MM.1S (cell line): Measurements from ENCODE around the gene KIF17.

Source experiments
- DNase-seq: peaks from one replicate; pipeline ENCODE4 v3.0.0-alpha.2; 2015
- H2AFZ ChIP-seq: fragments of 300-600 bp; sonication (generic); 2 replicates; pipeline ENCODE4 v1.6.0; 2016; ENCODE audit warnings: antibody characterized with exemption, low read length
- H3F3A ChIP-seq: fragments of 300-600 bp; sonication (generic); 2 replicates; pipeline ENCODE4 v1.6.1; 2016; ENCODE audit warnings: mild to moderate bottlenecking, antibody characterized with exemption, low read length, moderate library complexity, mixed read lengths; ENCODE audit not compliant: insufficient read depth
- H3K27ac ChIP-seq: fragments of 300-600 bp; sonication (generic); 2 replicates; pipeline ENCODE4 v1.5.1; 2016; ENCODE audit warnings: mild to moderate bottlenecking, low read length
- H3K27me3 ChIP-seq: fragments of 300-600 bp; sonication (generic); replicated peaks from 2 replicates; pipeline ENCODE4 v1.6.0; 2016; ENCODE audit warnings: low read length; ENCODE audit not compliant: insufficient read depth
- H3K36me3 ChIP-seq: fragments of 300-600 bp; sonication (generic); replicated peaks from 2 replicates; pipeline ENCODE4 v1.6.1; 2016; ENCODE audit warnings: mild to moderate bottlenecking, low read length, mixed read lengths; ENCODE audit not compliant: insufficient read depth
- H3K4me1 ChIP-seq: fragments of 300-600 bp; sonication (generic); 2 replicates; pipeline ENCODE4 v1.6.1; 2016; ENCODE audit warnings: low read length, mixed read lengths
- H3K4me2 ChIP-seq: fragments of 300-600 bp; sonication (generic); 2 replicates; pipeline ENCODE4 v1.6.0; 2016; ENCODE audit warnings: low read depth, low read length
- H3K4me3 ChIP-seq: fragments of 300-600 bp; sonication (generic); 2 replicates; pipeline ENCODE4 v1.5.1; 2016; ENCODE audit warnings: low read length, mixed read lengths
- H3K79me2 ChIP-seq: fragments of 300-600 bp; sonication (generic); 2 replicates; pipeline ENCODE4 v1.6.1; 2016; ENCODE audit warnings: mixed run types, low read length, mixed read lengths
- H3K9ac ChIP-seq: fragments of 300-600 bp; sonication (generic); 2 replicates; pipeline ENCODE4 v1.6.1; 2016; ENCODE audit warnings: low read length, mixed read lengths
- H3K9me2 ChIP-seq: fragments of 300-600 bp; sonication (generic); replicated peaks from 2 replicates; pipeline ENCODE4 v1.6.1; 2016; ENCODE audit warnings: mild to moderate bottlenecking, low read length, mixed read lengths; ENCODE audit not compliant: insufficient read depth
- H3K9me3 ChIP-seq: fragments of 300-600 bp; sonication (generic); replicated peaks from 2 replicates; pipeline ENCODE4 v1.6.1; 2016; ENCODE audit warnings: mild to moderate bottlenecking, low read length, mixed read lengths; ENCODE audit not compliant: insufficient read depth
- H4K20me1 ChIP-seq: fragments of 300-600 bp; sonication (generic); 2 replicates; pipeline ENCODE4 v1.6.1; 2016; ENCODE audit warnings: mild to moderate bottlenecking, low read length, moderate library complexity, mixed read lengths; ENCODE audit not compliant: insufficient read depth
- EZH2 ChIP-seq: fragments of 300-600 bp; sonication (generic); optimal IDR thresholded peaks from 2 replicates; pipeline ENCODE3; 2017; ENCODE audit warnings: low read depth, mild to moderate bottlenecking, antibody characterized with exemption, low read length, mixed read lengths
- EZH2phosphoT487 ChIP-seq: fragments of 300-600 bp; sonication (generic); IDR thresholded peaks from 2 replicates; pipeline ENCODE4 v1.6.1; 2018; ENCODE audit warnings: antibody characterized with exemption, low read length
- TF ChIP-seq, protein P1 (sequence below): fragments of 300-600 bp; sonication (generic); IDR thresholded peaks from 2 replicates; pipeline ENCODE4 v1.5.1; 2016; ENCODE audit warnings: antibody characterized with exemption, low read length, mixed read lengths

KIF17 gene

GRCh38 chr1:20621012-20621411 lies 96.8 kb downstream of the KIF17 start:
- TF ChIP-seq, protein P1, sequence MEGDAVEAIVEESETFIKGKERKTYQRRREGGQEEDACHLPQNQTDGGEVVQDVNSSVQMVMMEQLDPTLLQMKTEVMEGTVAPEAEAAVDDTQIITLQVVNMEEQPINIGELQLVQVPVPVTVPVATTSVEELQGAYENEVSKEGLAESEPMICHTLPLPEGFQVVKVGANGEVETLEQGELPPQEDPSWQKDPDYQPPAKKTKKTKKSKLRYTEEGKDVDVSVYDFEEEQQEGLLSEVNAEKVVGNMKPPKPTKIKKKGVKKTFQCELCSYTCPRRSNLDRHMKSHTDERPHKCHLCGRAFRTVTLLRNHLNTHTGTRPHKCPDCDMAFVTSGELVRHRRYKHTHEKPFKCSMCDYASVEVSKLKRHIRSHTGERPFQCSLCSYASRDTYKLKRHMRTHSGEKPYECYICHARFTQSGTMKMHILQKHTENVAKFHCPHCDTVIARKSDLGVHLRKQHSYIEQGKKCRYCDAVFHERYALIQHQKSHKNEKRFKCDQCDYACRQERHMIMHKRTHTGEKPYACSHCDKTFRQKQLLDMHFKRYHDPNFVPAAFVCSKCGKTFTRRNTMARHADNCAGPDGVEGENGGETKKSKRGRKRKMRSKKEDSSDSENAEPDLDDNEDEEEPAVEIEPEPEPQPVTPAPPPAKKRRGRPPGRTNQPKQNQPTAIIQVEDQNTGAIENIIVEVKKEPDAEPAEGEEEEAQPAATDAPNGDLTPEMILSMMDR: no peak
- no peak for TF ChIP-seq EZH2
- Histone ChIP-seq H3K9me2 (no peaks in the 10 kb centered on the region), H2AFZ (no peak overlapping the region), H3K4me2 (no peak overlapping the region), H4K20me1 (no peaks in the 10 kb centered on the region), H3K36me3 (no peaks in the 10 kb centered on the region), H3K9ac (no peak overlapping the region), H3K79me2 (no peaks in the 10 kb centered on the region), H3F3A (no peaks in the 10 kb centered on the region), H3K27ac (no peak overlapping the region), H3K4me1 (peaks cover 11% of the 10 kb centered on the region), H3K27me3 (peaks cover 10% of the 10 kb centered on the region), H3K4me3 (no peak overlapping the region), H3K9me3 (no peaks in the 10 kb centered on the region)
- DNase-seq: no peak

GRCh38 chr1:20619999-20620398 lies 97.8 kb downstream of the KIF17 start:
- Histone ChIP-seq H2AFZ (no peak overlapping the region), H3K79me2 (no peaks in the 10 kb centered on the region), H3K9me3 (no peaks in the 10 kb centered on the region), H3K36me3 (no peaks in the 10 kb centered on the region), H3K27me3 (peaks cover 10% of the 10 kb centered on the region), H4K20me1 (no peaks in the 10 kb centered on the region), H3K9me2 (no peaks in the 10 kb centered on the region), H3K4me2 (no peak overlapping the region), H3K4me3 (no peak overlapping the region), H3F3A (no peaks in the 10 kb centered on the region), H3K9ac (no peak overlapping the region), H3K27ac (no peak overlapping the region), H3K4me1 (peaks cover 11% of the 10 kb centered on the region)
- TF ChIP-seq EZH2: no peak
- TF ChIP-seq, protein P1: no peak
- DNase-seq: no peak

GRCh38 chr1:20618550-20618949 lies 99.3 kb downstream of the KIF17 start:
- Histone ChIP-seq H3K79me2 (no peaks in the 10 kb centered on the region), H4K20me1 (no peaks in the 10 kb centered on the region), H3K4me2 (no peak overlapping the region), H3K27me3 (peaks cover 10% of the 10 kb centered on the region), H2AFZ (no peak overlapping the region), H3K36me3 (no peaks in the 10 kb centered on the region), H3K4me1 (peaks cover 11% of the 10 kb centered on the region), H3K4me3 (no peak overlapping the region), H3F3A (no peaks in the 10 kb centered on the region), H3K27ac (no peak overlapping the region), H3K9ac (no peak overlapping the region), H3K9me2 (no peaks in the 10 kb centered on the region), H3K9me3 (no peaks in the 10 kb centered on the region)
- TF ChIP-seq EZH2 (no peak), EZH2phosphoT487 (no peak)
- TF ChIP-seq, protein P1: no peak
- no peak for DNase-seq
